HL-60/S4 treated with phorbol 12-myristate 13-acetate at 8.2 ng/mL for 4 days and 3 days (cell line): ENCODE results near the gene LRRC74A.

ENCODE experiments used
- in situ Hi-C: fragments of 300-500 bp; cut with MboI; formaldehyde crosslinking; loops from 2 replicates; pipeline ENCODE4 v1.15.0; 2022; ENCODE audit warnings: low sequenced_read_pairs

Gene LRRC74A

DNA sequence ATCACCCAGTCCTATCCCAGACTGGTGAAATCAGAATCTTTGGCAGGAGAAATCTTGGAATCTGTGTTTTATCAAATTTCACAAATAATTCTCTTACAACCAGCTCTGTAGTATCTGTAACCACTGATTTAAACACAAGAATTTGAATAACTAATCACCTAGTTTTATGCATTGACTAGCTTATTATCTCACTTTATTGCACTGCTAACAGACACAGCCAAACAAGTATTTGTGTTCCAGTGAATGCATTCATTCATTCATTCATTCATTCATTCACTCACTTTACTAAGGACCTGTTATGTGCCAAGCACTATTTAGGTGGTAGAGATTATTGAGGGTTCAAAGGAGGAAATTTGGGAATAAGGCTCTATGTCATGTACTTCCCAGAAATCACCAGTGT lies 16.2 kb downstream of the LRRC74A start:
- in situ Hi-C loops = no loop called here

- in situ Hi-C loops = no loop called here
Measured at GRCh38 chr14:76844223-76844622, 18.0 kb downstream of the LRRC74A start.

DNA sequence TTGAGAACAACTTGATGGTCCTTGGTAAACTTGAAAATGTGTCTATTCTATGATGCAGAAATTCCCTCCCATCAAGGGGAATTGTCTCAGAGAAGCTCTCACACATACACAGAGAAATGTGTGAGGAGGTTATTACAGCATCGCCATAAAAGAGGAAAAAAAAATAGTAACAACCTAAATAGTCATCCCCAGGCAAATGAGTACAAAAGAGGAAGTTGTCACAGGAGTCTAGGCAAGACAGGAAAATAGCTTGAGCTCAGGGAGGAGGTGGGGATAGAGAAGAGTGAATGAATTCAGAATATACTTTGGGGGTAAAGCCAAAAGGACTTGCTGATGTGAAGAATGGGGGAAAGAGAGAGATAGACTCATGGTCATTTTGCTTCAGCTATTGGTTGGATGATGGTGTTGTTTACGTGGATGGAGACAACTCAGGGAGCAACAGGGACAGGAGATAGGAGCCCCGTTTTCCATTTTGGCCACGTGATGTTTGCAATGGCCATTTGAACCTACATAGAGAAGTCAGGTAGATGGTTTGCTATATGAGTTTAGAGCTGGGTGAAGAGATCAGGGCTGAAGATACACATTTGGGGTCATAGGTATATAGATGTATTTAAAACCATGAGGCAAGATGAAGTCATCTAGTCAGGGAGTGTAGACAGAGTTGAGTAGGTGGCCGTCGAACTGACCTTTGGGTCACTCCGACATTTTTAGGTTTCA lies 20.3 kb downstream of the LRRC74A start:
- in situ Hi-C loops = no loop called here

- in situ Hi-C loops = no loop called here
Measured at GRCh38 chr14:76848879-76849278, 22.7 kb downstream of the LRRC74A start.

- in situ Hi-C loops = loop anchor here (25.0 kb wide), 1 partner anchor 457 kb away; the partner anchor contains the start of genes GSTZ1 and POMT2
Measured at GRCh38 chr14:76855066-76855465, 28.9 kb downstream of the LRRC74A start.

GRCh38 chr14:76856769-76857168 lies 30.6 kb downstream of the LRRC74A start:
- in situ Hi-C loops = loop anchor here (25.0 kb wide), 1 partner anchor 456 kb away; the partner anchor contains the start of genes GSTZ1 and POMT2

- in situ Hi-C loops = loop anchor here (25.0 kb wide), 1 partner anchor 451 kb away; the partner anchor contains the start of genes GSTZ1 and POMT2
Measured at GRCh38 chr14:76861574-76862255, 35.5 kb downstream of the LRRC74A start.

DNA sequence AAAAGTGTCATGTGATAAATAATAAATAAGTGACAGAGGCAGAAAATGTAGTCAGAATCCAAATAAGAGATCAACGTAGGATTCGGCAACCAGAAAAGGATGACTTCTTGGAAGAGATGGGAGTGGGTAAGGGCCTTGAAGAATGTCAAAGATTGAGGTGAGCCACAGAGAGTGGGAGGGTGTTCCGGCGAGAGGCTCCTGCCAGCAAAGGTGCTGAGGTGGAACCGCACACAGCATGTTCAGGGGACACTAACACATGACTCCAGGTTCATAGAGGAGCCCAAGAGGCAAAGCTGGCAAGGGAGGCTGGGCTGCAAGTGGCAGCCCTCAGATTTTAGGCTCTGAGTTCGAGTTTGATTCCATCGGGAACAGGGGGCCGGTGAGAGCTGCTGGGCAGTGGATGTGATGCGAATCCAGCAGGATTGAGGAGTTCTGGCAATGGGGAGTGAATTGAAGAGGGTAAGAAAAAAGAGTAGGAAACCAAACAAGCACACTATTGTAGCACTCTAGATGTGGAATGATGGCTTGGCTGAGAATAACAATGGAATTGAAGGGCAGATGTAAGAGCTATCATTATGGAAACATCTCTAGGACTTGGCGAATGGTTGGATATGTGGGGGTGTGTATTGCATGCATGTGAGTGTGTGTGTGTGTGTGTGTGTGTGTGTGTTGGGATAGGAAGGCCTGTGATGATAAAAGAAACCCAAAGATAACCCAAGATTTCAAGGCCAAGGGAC lies 36.5 kb downstream of the LRRC74A start:
- in situ Hi-C loops = loop anchor here (25.0 kb wide), 1 partner anchor 450 kb away; the partner anchor contains the start of genes GSTZ1 and POMT2

DNA sequence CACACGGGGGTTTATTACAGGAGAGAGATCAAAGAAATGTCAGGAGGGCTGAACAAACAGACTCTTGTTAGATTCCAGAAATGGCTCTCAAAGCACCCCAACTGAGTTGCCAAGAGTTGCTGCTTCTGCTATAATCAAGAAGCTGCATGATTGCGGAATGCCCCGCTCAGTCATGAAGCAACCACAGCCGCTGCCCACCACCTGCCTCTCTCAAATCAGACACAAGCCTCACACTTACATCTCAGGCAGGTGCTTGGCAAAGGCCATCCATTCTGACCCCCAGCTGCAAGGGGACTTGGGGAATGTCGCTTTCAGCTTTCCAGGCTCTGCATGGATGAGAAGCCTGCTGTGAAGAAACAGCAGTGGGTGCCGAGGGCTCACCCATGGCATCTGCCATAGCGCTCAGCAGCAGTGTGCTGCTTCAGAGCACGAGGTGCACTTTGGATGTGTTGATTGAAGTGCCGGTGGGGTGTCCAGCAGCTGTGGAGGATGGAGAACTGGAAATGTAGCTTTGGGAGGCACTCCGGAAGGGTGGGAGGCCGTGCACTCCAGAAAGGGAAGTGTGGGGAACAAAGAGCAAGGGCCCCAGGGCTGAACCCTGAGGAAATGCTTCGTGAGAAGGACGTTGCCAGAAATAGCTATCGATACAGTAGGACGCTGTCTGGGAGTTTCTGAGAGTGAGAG lies 37.7 kb downstream of the LRRC74A start:
- in situ Hi-C loops = loop anchor here (25.0 kb wide), 1 partner anchor 448 kb away; the partner anchor contains the start of genes GSTZ1 and POMT2

DNA sequence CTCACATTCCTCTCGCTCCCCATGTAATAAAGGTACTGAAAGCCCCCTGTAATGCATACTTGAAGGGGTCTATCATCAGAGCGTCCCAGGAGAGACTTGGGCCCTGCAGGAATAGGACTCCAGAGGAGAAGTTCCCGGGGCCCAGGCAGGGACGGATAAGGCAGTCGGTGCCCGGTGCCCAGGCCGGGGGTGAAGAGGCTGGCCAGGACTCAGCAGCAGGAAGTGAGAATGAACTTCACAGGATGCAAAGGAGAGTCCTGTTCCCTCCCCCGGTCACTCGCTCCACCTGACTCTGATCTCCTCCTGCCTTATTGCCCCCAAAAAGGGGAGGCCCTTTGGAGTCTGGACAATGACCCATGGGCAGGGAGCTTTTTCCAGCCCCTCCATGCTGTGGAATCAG lies 40.2 kb downstream of the LRRC74A start:
- in situ Hi-C loops = loop anchor here (25.0 kb wide), 1 partner anchor 446 kb away; the partner anchor contains the start of genes GSTZ1 and POMT2

GRCh38 chr14:76867516-76868453 lies 41.6 kb downstream of the LRRC74A start:
- in situ Hi-C loops = loop anchor here (25.0 kb wide), 1 partner anchor 445 kb away; the partner anchor contains the start of genes GSTZ1 and POMT2

GRCh38 chr14:76868454-76869170 lies 42.4 kb downstream of the LRRC74A start:
- in situ Hi-C loops = loop anchor here (25.0 kb wide), 1 partner anchor 444 kb away; the partner anchor contains the start of genes GSTZ1 and POMT2

DNA sequence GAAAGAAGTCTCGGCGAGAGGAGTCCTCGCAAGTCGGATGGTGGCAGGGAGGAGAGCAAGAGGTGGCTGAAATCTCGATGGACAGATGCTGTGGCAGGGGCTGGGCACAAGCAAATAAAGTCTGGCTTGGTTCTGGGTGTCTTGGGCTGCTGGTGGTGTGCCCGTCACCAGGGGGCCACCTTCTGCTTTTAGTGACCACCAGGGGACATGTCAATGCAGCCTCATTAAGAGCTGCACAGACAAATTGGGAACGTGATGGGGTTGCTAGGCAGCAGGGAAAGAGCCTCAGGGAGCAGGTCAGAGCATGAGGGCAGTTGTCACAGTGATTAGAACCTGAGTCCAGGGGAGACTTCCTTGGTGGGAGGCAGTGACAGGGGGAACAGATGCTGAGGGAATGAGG lies 44.0 kb downstream of the LRRC74A start:
- in situ Hi-C loops = loop anchor here (25.0 kb wide), 1 partner anchor 442 kb away; the partner anchor contains the start of genes GSTZ1 and POMT2

GRCh38 chr14:76872796-76873432 lies 46.7 kb downstream of the LRRC74A start:
- in situ Hi-C loops = loop anchor here (25.0 kb wide), 1 partner anchor 439 kb away; the partner anchor contains the start of genes GSTZ1 and POMT2

DNA sequence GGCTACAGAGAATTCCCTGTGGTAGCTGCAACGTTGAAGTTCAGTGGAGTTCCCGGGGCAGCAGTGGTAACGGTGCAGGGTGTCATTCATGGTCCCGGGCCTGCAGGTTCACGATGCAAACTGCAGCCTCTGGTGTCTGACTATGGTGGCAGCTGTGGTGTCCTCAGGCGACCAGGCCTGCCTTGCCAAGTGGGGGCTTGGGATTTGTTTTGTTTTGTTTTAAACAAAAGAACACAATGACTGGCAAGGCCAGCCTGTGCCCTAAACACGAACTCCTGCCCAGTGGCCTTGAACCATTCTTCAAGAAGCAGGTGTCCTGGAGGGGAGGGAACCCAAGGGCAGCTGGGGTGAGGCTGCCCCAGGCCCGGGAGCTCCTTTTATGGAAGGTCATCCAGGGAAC lies 48.5 kb downstream of the LRRC74A start:
- in situ Hi-C loops = loop anchor here (25.0 kb wide), 1 partner anchor 438 kb away; the partner anchor contains the start of genes GSTZ1 and POMT2

GRCh38 chr14:76876076-76876475 lies 49.9 kb downstream of the LRRC74A start:
- in situ Hi-C loops = no loop called here

- in situ Hi-C loops = no loop called here
Measured at GRCh38 chr14:76877871-76878270, 51.7 kb downstream of the LRRC74A start.

GRCh38 chr14:76880449-76880848 lies 54.2 kb downstream of the LRRC74A start:
- in situ Hi-C loops = no loop called here
